Activated T-cell treated with anti-CD3 and anti-CD28 coated beads, Interleukin-2, amount 50 U/mL, for 48 hours (primary cell): Measurements from ENCODE around the gene KIRREL3.

ENCODE experiments used
- DNase-seq, 2 experiments: peaks; one replicate each; pipeline ENCODE4 v3.0.0-alpha.2; 2020

The KIRREL3 gene

GRCh38 chr11:126821827-126822226 lies 178.7 kb downstream of the KIRREL3 start:
- no peak for DNase-seq

GRCh38 chr11:126819194-126819593 lies 181.4 kb downstream of the KIRREL3 start:
- no peak for DNase-seq

- no peak for DNase-seq
These were observed 182.8 kb downstream of the KIRREL3 start for GRCh38 chr11:126817523-126818450.

- no peak for DNase-seq
These were observed 183.5 kb downstream of the KIRREL3 start for GRCh38 chr11:126817096-126817495.

- no peak for DNase-seq
These were observed 183.9 kb downstream of the KIRREL3 start for GRCh38 chr11:126816645-126817044.

GRCh38 chr11:126815111-126815510 lies 185.5 kb downstream of the KIRREL3 start:
- no peak for DNase-seq

- no peak for DNase-seq
These were observed 189.8 kb downstream of the KIRREL3 start for GRCh38 chr11:126810776-126811175.

GRCh38 chr11:126809514-126810289 lies 190.9 kb downstream of the KIRREL3 start:
- DNase-seq: no peak

GRCh38 chr11:126808836-126809235 lies 191.7 kb downstream of the KIRREL3 start:
- DNase-seq: no peak

GRCh38 chr11:126808296-126808695 lies 192.3 kb downstream of the KIRREL3 start:
- no peak for DNase-seq

- DNase-seq: no peak
These were observed 194.7 kb downstream of the KIRREL3 start for GRCh38 chr11:126805870-126806269.

- DNase-seq: no peak
These were observed 196.2 kb downstream of the KIRREL3 start for GRCh38 chr11:126804363-126804762.

- DNase-seq: no peak
These were observed 200.6 kb downstream of the KIRREL3 start for GRCh38 chr11:126800009-126800408.

GRCh38 chr11:126797457-126798169 lies 203.0 kb downstream of the KIRREL3 start:
- DNase-seq: no peak

GRCh38 chr11:126793596-126793995 lies 207.0 kb downstream of the KIRREL3 start:
- no peak for DNase-seq

GRCh38 chr11:126791991-126792390 lies 208.6 kb downstream of the KIRREL3 start:
- DNase-seq: no peak

GRCh38 chr11:126791446-126791845 lies 209.1 kb downstream of the KIRREL3 start:
- DNase-seq: no peak

- no peak for DNase-seq
These were observed 210.0 kb downstream of the KIRREL3 start for GRCh38 chr11:126790550-126791081.

- no peak for DNase-seq
These were observed 217.8 kb downstream of the KIRREL3 start for GRCh38 chr11:126782810-126783209.

GRCh38 chr11:126781942-126782341 lies 218.6 kb downstream of the KIRREL3 start:
- DNase-seq: no peak

GRCh38 chr11:126776119-126776518 lies 224.5 kb downstream of the KIRREL3 start:
- DNase-seq: no peak

GRCh38 chr11:126772267-126772666 lies 228.3 kb downstream of the KIRREL3 start:
- DNase-seq: no peak

- DNase-seq: no peak
These were observed 231.9 kb downstream of the KIRREL3 start for GRCh38 chr11:126768702-126769101.
